HepG2 (cell line): ENCODE measurements around the gene SLC11A1. TPM values are rescaled to one million over a fixed set of nuclear protein-coding genes. Genes with fewer than 3 reads are reported as not detected.

Experiments
- ATM ChIP-seq: fragments of 450-650 bp; IDR thresholded peaks from 2 replicates; pipeline ENCODE4 v1.7.1; 2017; ENCODE audit warnings: mild to moderate bottlenecking, borderline replicate concordance
- DR1 ChIP-seq: sonication (generic); formaldehyde crosslinking; IDR thresholded peaks from 2 replicates; pipeline ENCODE4 v1.8.0; 2021; ENCODE audit warnings: mild to moderate bottlenecking, missing genetic modification reagents, inconsistent platforms
- ELF3 ChIP-seq: IDR thresholded peaks from 2 replicates; pipeline ENCODE4 v1.6.1; 2016; ENCODE audit warnings: missing genetic modification reagents, missing compliant biosample characterization
- IRF2 ChIP-seq: IDR thresholded peaks from 2 replicates; pipeline ENCODE4 v1.6.1; 2018; ENCODE audit warnings: missing genetic modification reagents, missing compliant biosample characterization
- KAT7 ChIP-seq: IDR thresholded peaks from 2 replicates; pipeline ENCODE4 v1.6.1; 2018; ENCODE audit warnings: borderline replicate concordance, missing compliant biosample characterization
- KLF13 ChIP-seq: sonication (generic); formaldehyde crosslinking; IDR thresholded peaks from 2 replicates; pipeline ENCODE4 v1.4.0; 2020; ENCODE audit warnings: mild to moderate bottlenecking, missing genetic modification reagents
- MYC ChIP-seq: sonication (generic); formaldehyde crosslinking; IDR thresholded peaks from 2 replicates; pipeline ENCODE4 v1.9.0; 2021; ENCODE audit warnings: missing genetic modification reagents, borderline replicate concordance
- POLR2A ChIP-seq, 2 experiments: IDR thresholded peaks; 2 replicates each; pipeline ENCODE4 v1.6.1; 2011; ENCODE audit warnings: low read depth in 2 of 2, low read length in 2 of 2, mild to moderate bottlenecking in 1 of 2, moderate library complexity in 1 of 2; ENCODE audit not compliant: insufficient read depth in 1 of 2
- RBM39 ChIP-seq: fragments of 200-400 bp; formaldehyde crosslinking; IDR thresholded peaks from one replicate; pipeline ENCODE4 v1.6.1; 2018; ENCODE audit warnings: antibody characterized with exemption, mild to moderate bottlenecking, low read depth, low read length; ENCODE audit not compliant: poor library complexity, severe bottlenecking
- SCMH1 ChIP-seq: sonication (generic); formaldehyde crosslinking; IDR thresholded peaks from 2 replicates; pipeline ENCODE4 v1.9.0; 2021; ENCODE audit warnings: missing genetic modification reagents, mild to moderate bottlenecking, borderline replicate concordance
- ZBTB21 ChIP-seq: sonication (generic); formaldehyde crosslinking; IDR thresholded peaks from 2 replicates; pipeline ENCODE4 v1.4.0; 2020; ENCODE audit warnings: missing genetic modification reagents
- ZEB1 ChIP-seq: IDR thresholded peaks from 2 replicates; pipeline ENCODE4 v1.6.1; 2012; ENCODE audit warnings: mild to moderate bottlenecking, low read depth, inconsistent platforms; ENCODE audit not compliant: insufficient replicate concordance
- ZFP1 ChIP-seq: IDR thresholded peaks from 2 replicates; pipeline ENCODE4 v1.6.1; 2016
- ZIK1 ChIP-seq: sonication (generic); formaldehyde crosslinking; IDR thresholded peaks from 2 replicates; pipeline ENCODE4 v1.5.0; 2020; ENCODE audit warnings: mild to moderate bottlenecking, low read depth, missing genetic modification reagents, borderline replicate concordance
- ZNF160 ChIP-seq: sonication (generic); formaldehyde crosslinking; IDR thresholded peaks from 2 replicates; pipeline ENCODE4 v1.8.0; 2022; ENCODE audit warnings: mild to moderate bottlenecking, inconsistent platforms, missing genetic modification reagents
- ZNF180 ChIP-seq: sonication (generic); formaldehyde crosslinking; IDR thresholded peaks from 2 replicates; pipeline ENCODE4 v1.4.0; 2020; ENCODE audit warnings: low read depth, missing genetic modification reagents, borderline replicate concordance
- ZNF20 ChIP-seq: sonication (generic); formaldehyde crosslinking; IDR thresholded peaks from 2 replicates; pipeline ENCODE4 v1.4.0; 2020; ENCODE audit warnings: mild to moderate bottlenecking, moderate library complexity, missing genetic modification reagents
- ZNF44 ChIP-seq: sonication (generic); formaldehyde crosslinking; IDR thresholded peaks from 2 replicates; pipeline ENCODE4 v1.5.1; 2020; ENCODE audit warnings: mild to moderate bottlenecking, missing genetic modification reagents
- ZNF572 ChIP-seq: sonication (generic); formaldehyde crosslinking; IDR thresholded peaks from 2 replicates; pipeline ENCODE4 v1.5.1; 2020; ENCODE audit warnings: mild to moderate bottlenecking, missing genetic modification reagents
- ZNF652 ChIP-seq: IDR thresholded peaks from 2 replicates; pipeline ENCODE4 v1.6.1; 2016; ENCODE audit warnings: low read depth, borderline replicate concordance
- ZZZ3 ChIP-seq: sonication (generic); formaldehyde crosslinking; IDR thresholded peaks from 2 replicates; pipeline ENCODE4 v1.4.0; 2020; ENCODE audit warnings: missing genetic modification reagents, mild to moderate bottlenecking, borderline replicate concordance
- polyA plus RNA-seq, 8 experiments: library from polyadenylated mRNA; depleted of rRNA in 3 of 8; stranded (reverse) in 7 of 8; unstranded in 1 of 8; fragments of >200 nt; fragmentation: Illumina TruSeq in 4 of 8; extraction: Trizol in 4 of 8; gene quantifications; 2 replicates each; pipeline versions ENCODE4 v1.2.1 to v1.2.3, GENCODE V29; 2011 to 2016; ENCODE audit warnings: low read depth in 4 of 8, missing spikeins in 1 of 8, mixed read lengths in 1 of 8; ENCODE audit not compliant: insufficient read depth in 1 of 8
- total RNA-seq, 5 experiments: library from RNA; depleted of rRNA; stranded (reverse); fragments of >200 nt; fragmentation: Illumina TruSeq; extraction: Trizol; gene quantifications; 2 replicates each; pipeline ENCODE4 v1.2.3, GENCODE V29; 2016; ENCODE audit warnings: low read depth in 1 of 5
- TF ChIP-seq, protein P1 (sequence below): sonication (generic); formaldehyde crosslinking; IDR thresholded peaks from 2 replicates; pipeline ENCODE4 v1.8.1; 2023; ENCODE audit warnings: mild to moderate bottlenecking, moderate library complexity, missing genetic modification reagents
- TF ChIP-seq, protein P2 (sequence below): sonication (generic); formaldehyde crosslinking; IDR thresholded peaks from 2 replicates; pipeline ENCODE4 v1.4.0; 2020; ENCODE audit warnings: missing genetic modification reagents
- TF ChIP-seq, protein P3 (sequence below): sonication (generic); formaldehyde crosslinking; IDR thresholded peaks from 2 replicates; pipeline ENCODE4 v1.9.0; 2022; ENCODE audit warnings: missing genetic modification reagents, mild to moderate bottlenecking, borderline replicate concordance
- TF ChIP-seq, protein P4 (sequence below): sonication (generic); formaldehyde crosslinking; IDR thresholded peaks from 2 replicates; pipeline ENCODE4; 2020; ENCODE audit warnings: missing genetic modification reagents, mild to moderate bottlenecking, borderline replicate concordance

Gene SLC11A1
- total and polyA plus RNA-seq, 2 of the 13 experiments (the other 11 are each of a cell fraction or from before 2014, with no cell fraction given) = 0.33 to 2.3 TPM

DNA sequence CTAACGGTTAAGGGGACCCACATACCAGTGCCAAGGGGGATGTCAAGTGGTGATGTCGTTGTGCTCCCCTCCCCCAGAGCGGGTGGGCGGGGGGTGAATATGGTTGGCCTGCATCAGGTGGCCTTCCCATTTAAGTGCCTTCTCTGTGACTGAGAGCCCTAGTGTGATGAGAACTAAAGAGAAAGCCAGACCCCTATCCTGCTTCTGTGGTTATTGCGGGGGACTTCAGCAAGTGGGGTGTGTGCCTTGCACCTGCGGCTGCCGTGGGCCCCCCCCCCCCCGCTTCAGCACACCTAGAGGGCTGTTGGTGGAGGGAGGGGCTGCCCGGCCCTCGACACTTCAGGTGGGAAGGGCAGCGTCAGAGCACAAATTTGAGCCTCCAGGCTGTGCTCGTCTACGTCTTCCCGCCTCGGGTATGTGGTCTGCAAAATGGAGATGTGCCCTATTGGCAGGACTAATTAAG is 23.7 kb downstream of the SLC11A1 start (continued):
- no peak for TF ChIP-seq DR1 (CRISPR knock-in tag)
- TF ChIP-seq IRF2 = no peak
- TF ChIP-seq ZNF44 = peak; percentile 65; the same call in 1 of the 2 replicates
- TF ChIP-seq KLF13 (CRISPR knock-in tag) = no peak
- TF ChIP-seq, protein P1, sequence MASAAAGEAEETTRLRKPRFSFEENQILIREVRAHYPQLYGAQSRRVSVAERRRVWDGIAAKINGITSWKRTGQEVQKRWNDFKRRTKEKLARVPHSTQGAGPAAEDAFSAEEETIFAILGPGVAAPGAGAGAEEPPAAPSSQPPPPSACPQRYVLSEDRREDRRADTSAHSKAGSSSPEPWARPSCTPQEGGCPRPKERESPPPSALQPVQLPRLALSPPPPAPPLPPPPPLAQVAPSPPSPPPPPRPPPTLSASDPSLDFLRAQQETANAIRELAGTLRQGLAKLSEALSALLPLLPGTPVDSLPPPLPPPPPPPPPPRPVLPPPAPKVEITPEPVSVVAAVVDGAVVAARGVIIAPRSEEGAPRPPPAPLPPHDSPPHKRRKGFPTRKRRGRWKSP (CRISPR knock-in tag) = 0 out of 2 replicates have a peak, but pooled peaks have one; percentile 5
- no peak for TF ChIP-seq ZEB1
- no peak for TF ChIP-seq ELF3 (CRISPR knock-in tag)
- no peak; the same call in 1 of the 2 replicates for TF ChIP-seq ZNF160 (CRISPR knock-in tag)
- no peak for TF ChIP-seq ZIK1 (CRISPR knock-in tag)
- no peak for TF ChIP-seq MYC
- TF ChIP-seq, protein P2, sequence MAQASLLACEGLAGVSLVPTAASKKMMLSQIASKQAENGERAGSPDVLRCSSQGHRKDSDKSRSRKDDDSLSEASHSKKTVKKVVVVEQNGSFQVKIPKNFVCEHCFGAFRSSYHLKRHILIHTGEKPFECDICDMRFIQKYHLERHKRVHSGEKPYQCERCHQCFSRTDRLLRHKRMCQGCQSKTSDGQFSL (CRISPR knock-in tag) = peak; percentile 60
- no peak for TF ChIP-seq ZNF652 (CRISPR knock-in tag)
- TF ChIP-seq RBM39 = peak; percentile 55
- TF ChIP-seq ZNF180 (CRISPR knock-in tag) = no peak
- no peak for TF ChIP-seq ZBTB21 (CRISPR knock-in tag)
- TF ChIP-seq SCMH1 = no peak
- no peak for TF ChIP-seq ATM
- TF ChIP-seq ZNF572 = peak; percentile 81
- no peak for TF ChIP-seq KAT7 (CRISPR knock-in tag)
- TF ChIP-seq POLR2A (IDR thresholded peaks at IDR 0.05; ENCODE audit: insufficient read depth in 1 of 2, low read depth in 2 of 2, low read length in 2 of 2) = 0 out of 4 replicates have a peak, but pooled peaks of 1 of the 2 experiments have one; percentile 21
- TF ChIP-seq ZFP1 (CRISPR knock-in tag) = no peak; the same call in 1 of the 2 replicates
- TF ChIP-seq ZZZ3 = peak; percentile 20; the same call in 1 of the 2 replicates
- TF ChIP-seq, protein P3, sequence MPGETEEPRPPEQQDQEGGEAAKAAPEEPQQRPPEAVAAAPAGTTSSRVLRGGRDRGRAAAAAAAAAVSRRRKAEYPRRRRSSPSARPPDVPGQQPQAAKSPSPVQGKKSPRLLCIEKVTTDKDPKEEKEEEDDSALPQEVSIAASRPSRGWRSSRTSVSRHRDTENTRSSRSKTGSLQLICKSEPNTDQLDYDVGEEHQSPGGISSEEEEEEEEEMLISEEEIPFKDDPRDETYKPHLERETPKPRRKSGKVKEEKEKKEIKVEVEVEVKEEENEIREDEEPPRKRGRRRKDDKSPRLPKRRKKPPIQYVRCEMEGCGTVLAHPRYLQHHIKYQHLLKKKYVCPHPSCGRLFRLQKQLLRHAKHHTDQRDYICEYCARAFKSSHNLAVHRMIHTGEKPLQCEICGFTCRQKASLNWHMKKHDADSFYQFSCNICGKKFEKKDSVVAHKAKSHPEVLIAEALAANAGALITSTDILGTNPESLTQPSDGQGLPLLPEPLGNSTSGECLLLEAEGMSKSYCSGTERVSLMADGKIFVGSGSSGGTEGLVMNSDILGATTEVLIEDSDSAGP (CRISPR knock-in tag) = peak; percentile 67; the same call in 1 of the 2 replicates
- TF ChIP-seq, protein P4, sequence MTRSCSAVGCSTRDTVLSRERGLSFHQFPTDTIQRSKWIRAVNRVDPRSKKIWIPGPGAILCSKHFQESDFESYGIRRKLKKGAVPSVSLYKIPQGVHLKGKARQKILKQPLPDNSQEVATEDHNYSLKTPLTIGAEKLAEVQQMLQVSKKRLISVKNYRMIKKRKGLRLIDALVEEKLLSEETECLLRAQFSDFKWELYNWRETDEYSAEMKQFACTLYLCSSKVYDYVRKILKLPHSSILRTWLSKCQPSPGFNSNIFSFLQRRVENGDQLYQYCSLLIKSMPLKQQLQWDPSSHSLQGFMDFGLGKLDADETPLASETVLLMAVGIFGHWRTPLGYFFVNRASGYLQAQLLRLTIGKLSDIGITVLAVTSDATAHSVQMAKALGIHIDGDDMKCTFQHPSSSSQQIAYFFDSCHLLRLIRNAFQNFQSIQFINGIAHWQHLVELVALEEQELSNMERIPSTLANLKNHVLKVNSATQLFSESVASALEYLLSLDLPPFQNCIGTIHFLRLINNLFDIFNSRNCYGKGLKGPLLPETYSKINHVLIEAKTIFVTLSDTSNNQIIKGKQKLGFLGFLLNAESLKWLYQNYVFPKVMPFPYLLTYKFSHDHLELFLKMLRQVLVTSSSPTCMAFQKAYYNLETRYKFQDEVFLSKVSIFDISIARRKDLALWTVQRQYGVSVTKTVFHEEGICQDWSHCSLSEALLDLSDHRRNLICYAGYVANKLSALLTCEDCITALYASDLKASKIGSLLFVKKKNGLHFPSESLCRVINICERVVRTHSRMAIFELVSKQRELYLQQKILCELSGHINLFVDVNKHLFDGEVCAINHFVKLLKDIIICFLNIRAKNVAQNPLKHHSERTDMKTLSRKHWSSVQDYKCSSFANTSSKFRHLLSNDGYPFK = peak; percentile 75; the same call in 1 of the 2 replicates
- no peak for TF ChIP-seq ZNF20 (CRISPR knock-in tag)
